Measurements from ENCODE around the gene TP53RK.

The TP53RK gene

GRCh38 chr20:46649965-46650542, 39.2 kb downstream of the TP53RK start:
- Histone ChIP-seq H3K36me3 (ENCODE audit: control insufficient read depth, low read depth, low read length) (no peaks in the 10 kb centered on the region), H3K27me3 (ENCODE audit: control insufficient read depth, insufficient read depth, low read length) (peaks cover 25% of the 10 kb centered on the region), H3K9ac (ENCODE audit: low read length) (no peak overlapping the region), H3K9me3 (ENCODE audit: control insufficient read depth, low read depth, low read length) (no peaks in the 10 kb centered on the region), H3K4me1 (ENCODE audit: control insufficient read depth, low read depth, low read length) (no peaks in the 10 kb centered on the region), H3K4me3 (ENCODE audit: low read length) (no peak overlapping the region), H3K27ac (ENCODE audit: low read length) (no peak overlapping the region)

GRCh38 chr20:46649650-46649949, 39.6 kb downstream of the TP53RK start:
- no peak overlapping the region for H3K27ac ChIP-seq (ENCODE audit: low read length)
- peaks cover 25% of the 10 kb centered on the region for H3K27me3 ChIP-seq (ENCODE audit: control insufficient read depth, insufficient read depth, low read length)
- H3K9me3 ChIP-seq (ENCODE audit: control insufficient read depth, low read depth, low read length): no peaks in the 10 kb centered on the region
- H3K4me1 ChIP-seq (ENCODE audit: control insufficient read depth, low read depth, low read length): no peaks in the 10 kb centered on the region
- no peak overlapping the region for H3K9ac ChIP-seq (ENCODE audit: low read length)
- H3K36me3 ChIP-seq (ENCODE audit: control insufficient read depth, low read depth, low read length): no peaks in the 10 kb centered on the region
- H3K4me3 ChIP-seq (ENCODE audit: low read length): no peak overlapping the region

GRCh38 chr20:46648903-46649649, 40.2 kb downstream of the TP53RK start:
- H3K36me3 ChIP-seq (ENCODE audit: control insufficient read depth, low read depth, low read length): no peaks in the 10 kb centered on the region
- H3K4me3 ChIP-seq (ENCODE audit: low read length): no peak overlapping the region
- peaks cover 25% of the 10 kb centered on the region for H3K27me3 ChIP-seq (ENCODE audit: control insufficient read depth, insufficient read depth, low read length)
- H3K4me1 ChIP-seq (ENCODE audit: control insufficient read depth, low read depth, low read length): no peaks in the 10 kb centered on the region
- H3K27ac ChIP-seq (ENCODE audit: low read length): no peak overlapping the region
- H3K9ac ChIP-seq (ENCODE audit: low read length): no peak overlapping the region
- no peaks in the 10 kb centered on the region for H3K9me3 ChIP-seq (ENCODE audit: control insufficient read depth, low read depth, low read length)

- Histone ChIP-seq H3K27ac (ENCODE audit: low read length) (no peak overlapping the region), H3K36me3 (ENCODE audit: control insufficient read depth, low read depth, low read length) (no peaks in the 10 kb centered on the region), H3K9ac (ENCODE audit: low read length) (no peak overlapping the region), H3K27me3 (ENCODE audit: control insufficient read depth, insufficient read depth, low read length) (peaks cover 25% of the 10 kb centered on the region), H3K4me3 (ENCODE audit: low read length) (no peak overlapping the region), H3K4me1 (ENCODE audit: control insufficient read depth, low read depth, low read length) (no peaks in the 10 kb centered on the region), H3K9me3 (ENCODE audit: control insufficient read depth, low read depth, low read length) (no peaks in the 10 kb centered on the region)
These were observed 41.8 kb downstream of the TP53RK start for GRCh38 chr20:46647469-46647868.

GRCh38 chr20:46646659-46647380, 42.4 kb downstream of the TP53RK start:
- Histone ChIP-seq H3K36me3 (ENCODE audit: control insufficient read depth, low read depth, low read length) (no peaks in the 10 kb centered on the region), H3K9me3 (ENCODE audit: control insufficient read depth, low read depth, low read length) (no peaks in the 10 kb centered on the region), H3K27me3 (ENCODE audit: control insufficient read depth, insufficient read depth, low read length) (peaks cover 22% of the 10 kb centered on the region), H3K9ac (ENCODE audit: low read length) (no peak overlapping the region), H3K4me3 (ENCODE audit: low read length) (no peak overlapping the region), H3K27ac (ENCODE audit: low read length) (no peak overlapping the region), H3K4me1 (ENCODE audit: control insufficient read depth, low read depth, low read length) (no peaks in the 10 kb centered on the region)

GRCh38 chr20:46646122-46646521, 43.1 kb downstream of the TP53RK start:
- no peaks in the 10 kb centered on the region for H3K4me1 ChIP-seq (ENCODE audit: control insufficient read depth, low read depth, low read length)
- H3K9ac ChIP-seq (ENCODE audit: low read length): no peak overlapping the region
- no peaks in the 10 kb centered on the region for H3K36me3 ChIP-seq (ENCODE audit: control insufficient read depth, low read depth, low read length)
- H3K9me3 ChIP-seq (ENCODE audit: control insufficient read depth, low read depth, low read length): no peaks in the 10 kb centered on the region
- no peak overlapping the region for H3K27ac ChIP-seq (ENCODE audit: low read length)
- H3K27me3 ChIP-seq (ENCODE audit: control insufficient read depth, insufficient read depth, low read length): peaks cover 17% of the 10 kb centered on the region
- no peak overlapping the region for H3K4me3 ChIP-seq (ENCODE audit: low read length)

GRCh38 chr20:46644733-46645132, 44.5 kb downstream of the TP53RK start:
- H3K27me3 ChIP-seq (ENCODE audit: control insufficient read depth, insufficient read depth, low read length): peaks cover 3% of the 10 kb centered on the region
- H3K4me1 ChIP-seq (ENCODE audit: control insufficient read depth, low read depth, low read length): peaks cover 4% of the 10 kb centered on the region
- no peaks in the 10 kb centered on the region for H3K9me3 ChIP-seq (ENCODE audit: control insufficient read depth, low read depth, low read length)
- peaks cover under 1% of the 10 kb centered on the region for H3K36me3 ChIP-seq (ENCODE audit: control insufficient read depth, low read depth, low read length)
- H3K27ac ChIP-seq (ENCODE audit: low read length): no peak overlapping the region
- H3K4me3 ChIP-seq (ENCODE audit: low read length): no peak overlapping the region
- no peak overlapping the region for H3K9ac ChIP-seq (ENCODE audit: low read length)

GRCh38 chr20:46644160-46644559, 45.1 kb downstream of the TP53RK start:
- no peak overlapping the region for H3K4me3 ChIP-seq (ENCODE audit: low read length)
- peaks cover 4% of the 10 kb centered on the region for H3K4me1 ChIP-seq (ENCODE audit: control insufficient read depth, low read depth, low read length)
- H3K9ac ChIP-seq (ENCODE audit: low read length): no peak overlapping the region
- H3K27ac ChIP-seq (ENCODE audit: low read length): no peak overlapping the region
- no peaks in the 10 kb centered on the region for H3K27me3 ChIP-seq (ENCODE audit: control insufficient read depth, insufficient read depth, low read length)
- H3K9me3 ChIP-seq (ENCODE audit: control insufficient read depth, low read depth, low read length): no peaks in the 10 kb centered on the region
- H3K36me3 ChIP-seq (ENCODE audit: control insufficient read depth, low read depth, low read length): peaks cover 2% of the 10 kb centered on the region

- H3K9ac ChIP-seq (ENCODE audit: low read length): no peak overlapping the region
These were observed 46.3 kb downstream of the TP53RK start for GRCh38 chr20:46642969-46643343.

GRCh38 chr20:46642265-46642968, 46.8 kb downstream of the TP53RK start:
- no peaks in the 10 kb centered on the region for H3K27me3 ChIP-seq (ENCODE audit: control insufficient read depth, insufficient read depth, low read length)
- H3K4me1 ChIP-seq (ENCODE audit: control insufficient read depth, low read depth, low read length): peaks cover 4% of the 10 kb centered on the region
- no peak overlapping the region for H3K27ac ChIP-seq (ENCODE audit: low read length)
- no peak overlapping the region for H3K4me3 ChIP-seq (ENCODE audit: low read length)
- no peak overlapping the region for H3K9ac ChIP-seq (ENCODE audit: low read length)
- no peaks in the 10 kb centered on the region for H3K9me3 ChIP-seq (ENCODE audit: control insufficient read depth, low read depth, low read length)
- H3K36me3 ChIP-seq (ENCODE audit: control insufficient read depth, low read depth, low read length): peaks cover 2% of the 10 kb centered on the region

More at GRCh38 chr20:46642969-46643343, 46.3 kb downstream of the TP53RK start:
- Histone ChIP-seq H3K4me1 (ENCODE audit: control insufficient read depth, low read depth, low read length) (peaks cover 4% of the 10 kb centered on the region), H3K4me3 (ENCODE audit: low read length) (no peak overlapping the region), H3K27ac (ENCODE audit: low read length) (no peak overlapping the region), H3K36me3 (ENCODE audit: control insufficient read depth, low read depth, low read length) (peaks cover 2% of the 10 kb centered on the region), H3K9me3 (ENCODE audit: control insufficient read depth, low read depth, low read length) (no peaks in the 10 kb centered on the region), H3K27me3 (ENCODE audit: control insufficient read depth, insufficient read depth, low read length) (no peaks in the 10 kb centered on the region)

GRCh38 chr20:46641424-46641823, 47.8 kb downstream of the TP53RK start:
- Histone ChIP-seq H3K4me3 (ENCODE audit: low read length) (no peak overlapping the region), H3K9me3 (ENCODE audit: control insufficient read depth, low read depth, low read length) (no peaks in the 10 kb centered on the region), H3K4me1 (ENCODE audit: control insufficient read depth, low read depth, low read length) (peaks cover 4% of the 10 kb centered on the region), H3K27me3 (ENCODE audit: control insufficient read depth, insufficient read depth, low read length) (no peaks in the 10 kb centered on the region), H3K36me3 (ENCODE audit: control insufficient read depth, low read depth, low read length) (peaks cover 2% of the 10 kb centered on the region), H3K27ac (ENCODE audit: low read length) (no peak overlapping the region), H3K9ac (ENCODE audit: low read length) (no peak overlapping the region)
